ENCODE results near the gene RFTN1.

The RFTN1 gene, protein sequence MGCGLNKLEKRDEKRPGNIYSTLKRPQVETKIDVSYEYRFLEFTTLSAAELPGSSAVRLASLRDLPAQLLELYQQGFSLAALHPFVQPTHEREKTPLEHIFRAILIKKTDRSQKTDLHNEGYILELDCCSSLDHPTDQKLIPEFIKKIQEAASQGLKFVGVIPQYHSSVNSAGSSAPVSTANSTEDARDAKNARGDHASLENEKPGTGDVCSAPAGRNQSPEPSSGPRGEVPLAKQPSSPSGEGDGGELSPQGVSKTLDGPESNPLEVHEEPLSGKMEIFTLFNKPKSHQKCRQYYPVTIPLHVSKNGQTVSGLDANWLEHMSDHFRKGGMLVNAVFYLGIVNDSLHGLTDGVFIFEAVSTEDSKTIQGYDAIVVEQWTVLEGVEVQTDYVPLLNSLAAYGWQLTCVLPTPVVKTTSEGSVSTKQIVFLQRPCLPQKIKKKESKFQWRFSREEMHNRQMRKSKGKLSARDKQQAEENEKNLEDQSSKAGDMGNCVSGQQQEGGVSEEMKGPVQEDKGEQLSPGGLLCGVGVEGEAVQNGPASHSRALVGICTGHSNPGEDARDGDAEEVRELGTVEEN

DNA sequence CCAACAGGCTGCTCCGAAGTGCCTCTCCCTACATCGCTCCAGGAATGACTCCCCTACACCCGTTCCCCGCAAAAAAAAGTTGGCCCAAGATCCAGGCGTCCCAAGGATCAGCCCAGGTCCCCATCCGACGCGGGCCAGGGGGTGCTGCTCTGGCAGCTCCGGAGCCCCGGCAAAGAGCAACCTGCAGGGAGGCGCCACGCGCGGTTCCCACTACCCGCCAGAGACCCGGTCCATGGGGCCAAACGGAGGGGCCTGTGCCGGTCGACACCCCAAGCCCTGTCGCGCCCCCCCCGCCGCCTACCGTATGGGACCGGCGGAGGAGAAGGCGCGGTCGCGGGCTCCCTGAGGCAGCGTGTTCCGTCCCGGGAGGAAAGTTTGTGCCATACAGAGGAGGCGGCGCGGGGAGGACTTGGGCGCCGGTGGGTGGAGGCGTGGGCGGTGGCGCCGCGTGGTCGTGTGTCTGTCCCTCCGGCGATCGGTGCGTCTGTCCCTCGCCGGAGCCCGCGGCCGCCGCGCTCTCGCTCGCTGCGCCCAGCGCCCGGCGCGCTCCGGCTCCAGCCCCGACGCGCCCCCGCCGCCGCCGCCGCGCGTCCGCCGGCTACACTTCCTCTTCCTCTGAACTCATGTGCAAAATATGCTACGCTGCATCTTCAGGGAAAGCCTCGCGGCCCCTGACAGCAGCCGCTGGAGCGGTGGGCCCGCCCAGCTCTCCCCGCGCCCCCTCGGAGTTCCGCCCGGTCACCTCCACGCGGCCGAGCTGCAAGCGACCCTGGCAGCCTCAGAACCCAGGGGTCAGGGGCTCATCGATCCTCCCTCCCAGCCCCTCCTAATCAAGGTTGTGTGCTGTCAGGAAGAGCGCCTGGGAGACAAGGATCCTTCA is at the start of gene RFTN1:
TSS of gene RFTN1 (minus strand) at position 559 of the 880 bp plus-strand sequence. CDS start 19,830 bp downstream, outside the sequence.
- peak; percentile 41 for DNase-seq (ENCODE audit: insufficient read length, low spot score)
- no peak for TF ChIP-seq CTCF (IDR thresholded peaks at IDR 0.05; ENCODE audit: insufficient read depth, missing control alignments)
- FAIRE-seq: no peak

GRCh38 chr3:16559653-16560365 is 46.3 kb upstream of the RFTN1 start:
- TF ChIP-seq CTCF (IDR thresholded peaks at IDR 0.05; ENCODE audit: insufficient read depth, missing control alignments): no peak
- no peak for DNase-seq (ENCODE audit: insufficient read length, low spot score)
- FAIRE-seq: no peak

DNA sequence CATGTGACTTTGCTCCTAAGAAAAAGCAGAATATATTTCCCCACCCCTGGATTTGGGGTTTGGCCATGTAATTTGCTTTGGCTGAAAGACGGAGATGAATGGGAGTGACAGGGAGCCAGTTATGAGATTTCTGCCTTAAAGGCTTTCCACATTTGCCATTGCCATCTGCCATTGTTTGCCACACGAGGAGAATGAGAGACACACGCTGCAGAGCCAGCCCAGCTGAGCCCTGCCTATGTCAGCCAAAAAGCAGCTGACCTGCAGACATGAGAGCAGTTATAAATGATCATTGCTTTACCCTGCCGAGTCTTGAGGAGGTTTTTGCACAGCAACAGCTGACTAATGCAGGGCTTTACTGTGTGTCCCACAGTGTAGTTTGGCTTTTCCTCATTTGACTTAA is 40.6 kb upstream of the RFTN1 start:
- TF ChIP-seq CTCF (IDR thresholded peaks at IDR 0.05; ENCODE audit: insufficient read depth, missing control alignments): no peak
- DNase-seq (ENCODE audit: insufficient read length, low spot score) (no peak), FAIRE-seq (no peak)

- no peak for FAIRE-seq
- DNase-seq (ENCODE audit: insufficient read length, low spot score): no peak
These were observed 39.3 kb upstream of the RFTN1 start for GRCh38 chr3:16552757-16553156.

GRCh38 chr3:16551342-16551976 is 38.0 kb upstream of the RFTN1 start:
- no peak for TF ChIP-seq CTCF (IDR thresholded peaks at IDR 0.05; ENCODE audit: insufficient read depth, missing control alignments)
- DNase-seq (ENCODE audit: insufficient read length, low spot score): no peak

More at GRCh38 chr3:16552757-16553156, 39.3 kb upstream of the RFTN1 start:
- TF ChIP-seq CTCF (IDR thresholded peaks at IDR 0.05; ENCODE audit: insufficient read depth, missing control alignments): no peak

DNA sequence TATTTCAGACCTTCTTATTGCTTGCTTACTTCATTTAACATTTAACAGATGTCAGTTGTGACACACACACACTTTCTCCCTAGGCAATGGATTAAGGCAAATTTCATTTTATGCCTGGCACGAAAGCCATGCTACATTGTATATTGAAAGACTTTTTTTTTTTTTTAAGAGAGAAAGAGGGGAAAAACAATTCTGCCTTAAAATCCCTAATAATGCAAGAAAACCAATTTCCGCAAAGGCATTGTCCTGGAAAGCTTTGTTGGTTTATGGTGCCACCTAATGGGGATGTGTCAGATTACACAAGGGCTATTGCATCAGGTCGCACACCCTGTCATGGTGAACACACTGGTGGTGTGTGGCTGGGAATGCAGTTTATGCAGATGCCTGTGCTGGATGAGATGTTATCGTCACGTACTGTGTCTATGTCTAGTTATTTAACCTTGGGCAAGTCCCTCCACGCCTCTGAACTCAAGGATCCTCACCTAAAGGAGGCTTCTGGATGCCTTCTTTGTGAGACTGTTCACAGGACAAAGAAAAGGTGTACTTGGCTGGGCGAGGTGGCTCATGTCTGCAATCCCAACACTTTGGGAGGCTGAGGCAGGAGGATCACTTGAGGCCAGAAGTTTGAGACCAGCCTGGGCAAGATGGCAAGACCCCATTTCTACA is 37.3 kb upstream of the RFTN1 start:
- peak; percentile 67 for FAIRE-seq
- peak; percentile 21 for DNase-seq (ENCODE audit: insufficient read length, low spot score)
- peak; percentile 93 for TF ChIP-seq CTCF (IDR thresholded peaks at IDR 0.05; ENCODE audit: insufficient read depth, missing control alignments)

More at GRCh38 chr3:16551342-16551976, 38.0 kb upstream of the RFTN1 start:
- FAIRE-seq: no peak
